DMS53 (cell line): Measurements from ENCODE around the gene SMAD4.
A peak's percentile ranks its signal among the peaks of the same experiment; 100 is the strongest.
"Not testable (repeated sequence)": the region's sequence is repeated elsewhere in the genome, so short reads cannot be mapped to it uniquely, and the experiment has no call there.

ENCODE experiments used
- DNase-seq: peaks from one replicate; lab custom pipeline; 2025; lab: John Stamatoyannopoulos, UW

Gene SMAD4

DNA sequence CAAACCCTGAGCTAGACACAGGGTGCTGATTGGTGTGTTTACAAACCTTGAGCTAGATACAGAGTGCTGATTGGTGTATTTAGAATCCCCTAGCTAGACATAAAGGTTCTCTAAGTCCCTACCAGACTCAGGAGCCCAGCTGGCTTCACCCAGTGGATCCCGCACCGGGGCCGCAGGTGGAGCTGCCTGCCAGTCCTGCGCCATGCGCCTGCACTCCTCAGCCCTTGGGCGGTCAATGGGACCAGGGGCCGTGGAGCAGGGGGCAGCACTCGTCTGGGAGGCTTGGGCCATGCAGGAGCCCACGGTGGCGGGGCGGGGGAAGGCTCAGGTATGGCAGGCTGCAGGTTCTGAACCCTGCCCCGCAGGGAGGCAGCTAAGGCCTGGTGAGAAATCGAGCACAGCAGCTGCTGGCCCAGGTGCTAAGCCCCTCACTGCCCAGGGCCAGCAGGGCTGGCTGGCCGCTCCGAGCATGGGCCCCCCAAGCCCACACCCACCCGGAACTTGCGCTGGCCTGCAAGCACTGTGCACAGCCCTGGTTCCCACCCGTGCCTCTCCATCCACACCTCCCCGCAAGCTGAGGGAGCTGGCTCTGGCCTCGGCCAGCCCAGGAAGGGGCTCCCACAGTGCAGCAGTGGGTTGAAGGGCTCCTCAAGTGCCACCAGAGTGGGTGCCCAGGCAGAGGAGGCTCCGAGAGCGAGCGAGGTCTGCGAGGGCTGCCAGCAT, 81.8 kb downstream of the SMAD4 start:
- DNase-seq: not testable (repeated sequence)

DNA sequence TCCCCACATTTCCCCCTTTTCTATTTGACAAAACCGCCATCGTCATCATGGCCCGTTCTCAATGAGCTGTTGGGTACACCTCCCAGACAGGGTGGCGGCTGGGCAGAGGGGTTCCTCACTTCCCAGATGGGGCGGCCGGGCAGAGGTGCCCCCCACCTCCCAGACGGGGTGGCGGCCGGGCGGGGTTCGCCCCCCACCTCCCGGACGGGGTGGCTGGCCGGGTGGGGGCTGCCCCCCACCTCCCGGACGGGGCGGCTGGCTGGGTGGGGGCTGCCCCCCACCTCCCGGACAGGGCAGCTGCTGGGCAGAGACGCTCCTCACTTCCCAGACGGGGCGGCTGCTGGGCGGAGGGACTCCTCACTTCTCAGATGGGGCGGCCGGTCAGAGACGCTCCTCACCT, 87.0 kb downstream of the SMAD4 start:
- DNase-seq: not testable (repeated sequence)

DNA sequence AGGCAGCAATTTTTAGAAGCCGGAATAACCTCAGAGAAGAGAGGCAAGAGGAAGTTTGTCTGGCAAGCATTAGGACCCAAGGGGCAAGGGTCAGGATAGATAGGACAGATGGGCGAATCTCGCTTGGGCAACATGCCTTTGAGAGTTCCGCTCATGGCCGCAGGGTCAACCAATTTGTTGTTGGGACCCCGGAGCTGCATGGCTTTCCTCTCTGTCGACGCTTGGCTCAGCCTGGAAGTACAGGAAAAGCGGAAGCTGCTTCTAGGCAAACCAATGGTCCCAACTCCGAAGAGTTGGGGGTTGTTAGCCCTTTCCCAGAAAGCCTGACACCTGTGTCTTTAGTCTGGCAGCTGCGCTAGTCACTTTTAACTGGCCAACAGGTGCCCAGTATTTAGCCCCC, 89.5 kb downstream of the SMAD4 start:
- not testable (repeated sequence) for DNase-seq

DNA sequence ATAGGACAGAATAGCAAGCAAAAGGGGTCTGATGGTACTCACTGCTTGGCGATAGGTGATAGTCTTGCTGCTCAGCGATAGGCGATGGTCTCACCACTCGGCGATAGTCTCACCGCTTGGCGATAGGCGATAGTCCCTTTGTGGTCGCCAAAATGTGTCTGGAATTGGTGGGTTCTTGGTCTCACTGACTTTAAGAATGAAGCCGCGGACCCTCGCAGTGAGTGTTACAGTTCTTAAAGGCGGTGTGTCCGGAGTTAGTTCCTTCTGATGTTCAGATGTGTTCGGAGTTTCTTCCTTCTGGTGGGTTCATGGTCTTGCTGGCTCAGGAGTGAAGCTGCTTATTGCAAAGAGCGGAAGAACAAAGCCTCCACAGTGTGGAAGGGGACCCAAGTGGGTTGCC, 90.0 kb downstream of the SMAD4 start:
- DNase-seq: not testable (repeated sequence)

DNA sequence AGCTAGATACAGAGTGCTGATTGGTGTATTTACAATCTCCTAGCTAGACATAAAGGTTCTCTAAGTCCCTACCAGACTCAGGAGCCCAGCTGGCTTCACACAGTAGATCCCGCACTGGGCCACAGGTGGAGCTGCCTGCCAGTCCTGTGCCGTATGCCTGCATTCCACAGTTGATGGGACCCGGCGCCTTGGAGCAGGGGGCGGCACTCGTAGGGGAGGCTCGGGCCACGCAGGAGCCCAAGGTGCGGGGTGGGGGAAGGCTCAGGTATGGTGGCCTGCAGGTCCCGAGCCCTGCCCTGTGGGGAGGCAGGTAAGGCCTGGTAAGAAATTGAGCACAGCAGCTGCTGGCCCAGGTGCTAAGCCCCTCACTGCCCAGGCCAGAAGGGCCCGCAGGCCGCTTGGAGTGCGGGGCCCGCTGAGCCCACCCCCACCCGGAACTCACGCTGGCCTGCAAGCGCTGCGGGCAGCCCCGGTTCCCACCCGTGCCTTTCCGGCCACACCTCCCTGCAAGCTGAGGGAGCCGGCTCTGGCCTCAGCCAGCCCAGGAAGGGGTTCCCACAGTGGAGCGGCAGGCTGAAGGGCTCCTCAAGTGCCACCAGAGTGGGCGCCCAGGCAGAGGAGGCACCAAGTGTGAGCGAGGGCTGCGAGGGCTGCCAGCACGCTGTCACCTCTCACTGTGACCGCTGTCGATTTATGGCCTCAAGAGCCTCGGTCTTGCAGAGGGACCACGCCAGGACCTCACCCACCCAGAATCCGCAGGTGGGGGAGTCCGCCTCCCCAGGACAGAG, 91.0 kb downstream of the SMAD4 start:
- DNase-seq: peak; percentile 29

DNA sequence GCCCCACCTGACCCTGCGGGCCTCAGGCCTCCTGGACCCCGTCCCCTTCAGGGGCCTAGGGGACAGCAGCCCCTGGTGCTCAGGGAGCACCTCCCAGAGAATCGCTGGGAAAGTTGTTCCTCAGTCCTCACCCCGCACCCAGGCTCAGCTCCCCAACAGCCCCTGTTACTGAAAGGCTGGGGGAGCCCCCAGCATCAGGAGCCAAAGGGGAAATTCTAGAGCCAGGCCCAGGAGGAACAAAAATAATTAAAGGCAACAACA, 91.5 kb downstream of the SMAD4 start:
- DNase-seq: no peak

DNA sequence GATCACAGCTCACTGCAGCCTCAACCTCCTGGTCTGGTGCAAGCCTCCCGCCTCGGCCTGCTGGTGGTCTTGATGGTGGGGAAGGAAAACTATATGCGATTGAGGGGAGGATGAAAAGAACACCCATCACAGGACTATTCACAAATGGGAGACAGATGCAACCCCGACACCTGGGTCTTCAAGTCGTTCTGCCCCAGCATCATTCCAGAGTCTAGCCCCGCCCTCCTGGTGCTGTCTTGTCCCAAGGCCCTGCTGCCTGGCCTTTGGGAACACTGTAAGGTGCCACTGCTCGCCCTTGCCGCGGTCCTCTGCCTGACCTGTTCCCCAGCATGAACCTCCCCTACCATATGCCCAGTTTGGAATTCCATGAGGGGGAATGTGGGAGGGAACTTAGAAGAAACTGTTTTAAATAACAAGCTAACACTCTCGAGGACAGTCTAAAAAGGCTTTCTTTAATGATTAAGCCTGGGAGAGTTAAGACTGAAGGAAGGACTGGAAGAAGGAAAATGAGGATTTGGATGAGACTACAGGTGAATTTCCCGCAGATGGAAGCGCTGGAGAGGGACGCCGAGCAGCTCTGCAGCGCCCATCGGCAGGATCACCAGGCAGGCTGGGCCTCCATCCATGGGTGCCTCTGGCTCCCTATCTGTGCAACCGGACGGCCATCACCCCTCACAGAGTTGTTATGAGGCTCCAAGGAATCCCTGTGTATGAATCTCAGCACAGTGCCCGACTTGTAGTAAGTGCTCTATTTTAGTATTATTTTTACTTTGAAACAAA, 92.4 kb downstream of the SMAD4 start:
- no peak for DNase-seq

- no peak for DNase-seq
These were observed 93.0 kb downstream of the SMAD4 start for GRCh38 chr18:51123046-51123395.

DNA sequence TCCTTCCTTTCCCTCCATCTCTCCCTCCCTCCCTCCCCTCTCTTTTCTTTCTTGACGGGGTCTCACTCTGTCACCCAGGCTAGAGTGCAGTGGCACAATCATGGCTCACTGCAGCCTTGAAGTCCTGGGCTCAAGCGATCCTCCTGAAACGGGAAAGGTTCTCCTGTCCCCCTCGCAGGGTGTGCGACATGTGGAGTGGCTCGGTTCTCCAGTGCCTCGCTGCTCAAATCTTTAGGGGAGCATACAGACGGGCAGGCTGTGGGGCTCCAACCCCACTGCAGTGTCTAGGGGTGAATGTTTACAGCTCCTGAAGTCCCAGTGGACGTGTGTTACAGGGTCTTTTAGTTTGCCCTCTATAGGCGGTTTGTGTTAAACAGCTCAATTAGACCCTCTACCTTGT, 93.5 kb downstream of the SMAD4 start:
- DNase-seq: no peak

DNA sequence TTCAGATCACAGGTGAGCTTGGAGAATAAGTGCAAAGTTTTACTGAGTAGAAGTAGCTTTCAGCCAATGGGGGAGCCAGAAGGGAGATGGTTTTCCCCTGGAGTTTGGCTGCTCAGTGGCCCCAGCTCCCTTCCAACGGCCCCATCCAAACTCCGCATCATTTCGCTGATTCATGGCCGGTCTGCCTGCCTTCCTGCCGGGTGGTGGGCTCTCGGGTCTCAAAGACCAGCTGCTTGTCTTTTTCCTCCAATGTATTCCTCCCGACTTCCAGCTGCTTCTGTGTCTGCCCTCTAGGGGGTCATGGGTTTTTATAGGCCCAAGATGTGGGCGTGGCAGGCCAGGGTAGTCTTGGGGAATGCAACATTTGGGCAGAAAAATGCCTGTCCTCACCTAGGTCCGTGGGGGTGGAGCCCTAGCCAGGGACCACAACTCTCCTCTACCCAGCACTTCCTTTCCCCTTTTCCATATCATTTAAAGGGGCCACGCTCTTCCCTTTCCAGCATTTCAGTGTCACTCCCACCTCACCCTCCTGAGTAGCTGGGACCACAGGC, 94.0 kb downstream of the SMAD4 start:
- DNase-seq: no peak

DNA sequence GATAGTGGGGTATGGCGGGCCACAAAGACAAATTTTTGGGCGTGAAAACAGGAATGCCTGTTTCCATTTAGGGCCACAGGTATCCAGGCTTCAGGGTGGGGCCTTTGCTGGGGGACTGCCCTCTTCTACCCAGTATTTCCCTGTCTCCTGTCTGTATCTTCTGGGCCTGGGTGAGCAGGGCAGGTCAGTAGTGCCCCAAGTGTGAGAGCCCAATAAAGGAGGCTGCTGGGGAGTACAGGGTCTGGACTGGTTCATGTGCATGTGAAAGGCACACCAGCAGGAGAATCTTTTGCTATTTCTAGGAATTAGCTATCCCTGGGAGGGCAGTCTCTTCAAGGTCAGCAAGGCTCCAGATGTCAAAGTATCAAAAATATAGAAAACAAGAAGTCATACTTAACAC, 96.0 kb downstream of the SMAD4 start:
- DNase-seq: no peak

- DNase-seq: no peak
These were observed 97.7 kb downstream of the SMAD4 start for GRCh38 chr18:51127664-51128063.

DNA sequence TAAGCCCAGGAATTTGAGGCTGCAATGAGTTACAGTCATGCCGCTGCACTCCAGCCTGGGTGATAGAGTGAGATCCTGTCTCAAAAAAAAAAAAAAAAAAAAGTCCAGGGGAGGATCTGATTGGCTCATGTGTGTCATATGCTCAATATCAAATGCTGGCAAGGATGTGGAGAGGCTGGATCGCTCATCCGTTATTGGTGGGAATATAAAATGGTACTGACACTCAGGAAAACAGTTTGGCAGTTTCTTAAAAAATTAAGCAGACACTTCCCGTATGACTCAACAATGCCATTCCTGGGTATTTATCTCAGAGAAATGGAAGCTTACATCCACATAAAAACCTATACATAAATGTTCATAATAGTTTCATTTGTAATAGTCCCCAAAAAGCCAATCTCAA, 98.5 kb downstream of the SMAD4 start:
- no peak for DNase-seq

DNA sequence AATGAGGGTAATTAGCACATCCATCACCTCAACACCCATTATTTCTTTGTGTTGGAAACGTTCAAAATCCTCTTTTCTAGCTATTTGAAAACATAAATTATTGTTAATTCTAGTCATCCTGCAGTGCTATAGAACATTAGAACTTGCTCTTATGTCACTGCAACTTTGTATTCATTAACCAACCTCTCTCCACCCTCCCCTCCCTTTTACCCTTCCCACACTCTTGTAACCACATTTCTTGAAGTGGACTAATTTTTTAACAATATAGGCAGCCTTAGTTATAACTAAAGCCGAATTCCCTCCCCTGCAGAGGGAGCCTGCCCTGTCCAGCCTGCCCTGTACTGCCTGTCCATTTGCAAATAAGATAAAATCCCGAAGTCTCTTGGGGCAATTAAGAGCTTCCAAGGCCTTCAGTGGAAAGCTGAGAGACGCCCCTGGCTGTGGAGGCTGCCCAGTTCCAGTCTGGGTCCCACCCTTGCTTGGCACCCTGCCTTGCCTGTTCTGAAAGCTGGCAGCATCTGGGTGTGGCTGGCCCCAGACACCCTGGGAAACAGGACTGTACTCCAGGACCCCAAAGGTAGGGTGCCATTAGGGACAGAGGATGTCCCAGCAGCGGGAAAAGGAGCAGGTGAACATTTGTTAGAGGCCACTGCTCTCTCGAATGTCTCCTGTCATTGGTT, 102.4 kb downstream of the SMAD4 start:
- no peak for DNase-seq

- DNase-seq: no peak
These were observed 103.7 kb downstream of the SMAD4 start for GRCh38 chr18:51133580-51134160.
